Spleen (tissue), 11 donors: ENCODE results near the gene TNNT2. TPM values are rescaled to one million over a fixed set of nuclear protein-coding genes. Genes with fewer than 3 reads are reported as not detected.

Experiments used
- DNase-seq: peaks from one replicate; pipeline ENCODE4 v3.0.0-alpha.2; 2020
- H3K27ac ChIP-seq, 8 donors: fragments of 200-600 bp; sonication (generic) in 7 of 8; 1 replicate in 4 of 8; 2 replicates in 4 of 8; pipeline versions ENCODE4 v1.5.0 to v1.8.0; 2016 to 2021; ENCODE audit warnings: inconsistent platforms in 4 of 8, mild to moderate bottlenecking in 4 of 8, moderate library complexity in 1 of 8
- H3K27me3 ChIP-seq, 7 donors: fragments of 200-600 bp; sonication (generic) in 6 of 7; replicated peaks in 1 of 7; 1 replicate in 4 of 7; 2 replicates in 3 of 7; pipeline versions ENCODE4 v1.5.0 to v1.8.0; 2016 to 2021; ENCODE audit warnings: inconsistent platforms in 3 of 7, mild to moderate bottlenecking in 1 of 7
- H3K36me3 ChIP-seq, 6 donors: fragments of 200-600 bp; sonication (generic) in 5 of 6; 1 replicate in 4 of 6; 2 replicates in 2 of 6; pipeline versions ENCODE4 v1.5.0 to v1.8.0; 2016 to 2021; ENCODE audit warnings: inconsistent platforms in 2 of 6
- H3K4me1 ChIP-seq, 6 donors: fragments of 200-600 bp; sonication (generic) in 5 of 6; 1 replicate in 3 of 6; 2 replicates in 3 of 6; pipeline versions ENCODE4 v1.5.0 to v1.8.0; 2016 to 2021; ENCODE audit warnings: inconsistent platforms in 3 of 6
- H3K4me3 ChIP-seq, 8 donors: fragments of 200-600 bp; sonication (generic) in 7 of 8; 1 replicate in 4 of 8; 2 replicates in 4 of 8; pipeline versions ENCODE4 v1.5.0 to v1.8.0; 2016 to 2021; ENCODE audit warnings: inconsistent platforms in 4 of 8, mild to moderate bottlenecking in 4 of 8, moderate library complexity in 2 of 8
- H3K9me3 ChIP-seq, 8 donors: fragments of 200-600 bp; sonication (generic) in 7 of 8; 1 replicate in 4 of 8; 2 replicates in 4 of 8; pipeline versions ENCODE4 v1.5.0 to v1.8.0; 2016 to 2021; ENCODE audit warnings: inconsistent platforms in 4 of 8
- CTCF ChIP-seq, 11 experiments: fragments of 200-600 bp in 7 of 11; fragments of 450-650 bp in 4 of 11; sonication (generic) in 4 of 11; IDR thresholded peaks in 8 of 11; conservative IDR thresholded peaks in 3 of 11; 1 replicate in 7 of 11; 2 replicates in 4 of 11; pipeline versions ENCODE4 v1.4.0 to v1.8.0; 2016 to 2021; ENCODE audit warnings: antibody characterized with exemption in 11 of 11, inconsistent platforms in 4 of 11, mild to moderate bottlenecking in 1 of 11
- POLR2A ChIP-seq, 3 donors: fragments of 450-650 bp; IDR thresholded peaks; one replicate each; pipeline ENCODE4 v1.5.1; 2017; ENCODE audit warnings: antibody characterized with exemption in 3 of 3, mild to moderate bottlenecking in 1 of 3
- POLR2AphosphoS5 ChIP-seq, 3 donors: sonication (generic); formaldehyde crosslinking; IDR thresholded peaks; one replicate each; pipeline ENCODE4 v1.5.1; 2017; ENCODE audit warnings: antibody characterized with exemption in 3 of 3
- WGBS, 5 donors: extraction: QIAGEN DNeasy Blood & Tissue Kit in 3 of 5; methylation state at CpG; one replicate each; pipeline versions ENCODE4 v1.1.5 to v1.1.7; 2013 to 2018; 5-methylcytosine and 5-hydroxymethylcytosine counted together
- intact Hi-C: fragments of 100-400 bp; cut with DNase I; formaldehyde crosslinking; loops from one replicate; pipeline ENCODE4 v1.15.0; 2023; ENCODE audit warnings: low total_unique reads
- polyA plus RNA-seq, 3 donors: library from polyadenylated mRNA; stranded (reverse); fragments of 200-250 nt; gene quantifications; one replicate each; pipeline ENCODE4 v1.2.1, GENCODE V29; 2013
- total RNA-seq, 7 donors: library from RNA; depleted of rRNA in 3 of 7; stranded (reverse); fragments of >200 nt in 3 of 7; fragmentation: NEBNext Ultra II Directional in 4 of 7; extraction: Animal tissue kit (Norgen Biotek cat#: 25700) in 4 of 7; gene quantifications; one replicate each; pipeline versions ENCODE4 v1.1.0 to v1.2.1, GENCODE V29; 2016 to 2021
- donor health status: healthy with polysubstance abuse.
- donor health status: DM: no; HTN: no; CAD: no; lungs with moderate emphysema.
- donor health status: DM: no; HTN: no; CAD: no.
- donor health status: Bipolar disorder and iron deficiency.
- donor health status: healthy.
- donor health status: DM: no; HTN: no; CAD: no.
- donor health status: DM: yes; HTN: yes; CAD: no.

Gene TNNT2
- total and polyA plus RNA-seq, 10 donors, result 0.41 to 3.8 (median 1.2) TPM; not detected in 5

- Histone ChIP-seq H3K36me3 (no peaks in the 10 kb centered on the region), H3K27me3 (peaks cover 0 to 8% (median 0%) of the 10 kb centered on the region in 7 donors), H3K27ac (no peak overlapping the region), H3K4me3 (no peak overlapping the region), H3K9me3 (no peaks in the 10 kb centered on the region), H3K4me1 (no peaks in the 10 kb centered on the region)
- TF ChIP-seq POLR2AphosphoS5 (IDR thresholded peaks at IDR 0.05) (no peak), CTCF (IDR thresholded peaks at IDR 0.05 in 8 of 11, conservative IDR thresholded peaks at IDR 0.05 in 3 of 11) (no peak)
- WGBS, 5 donors, result 94 to 100% (median 97%) methylated on average over 2 to 12 of the region's 12 CpGs
- intact Hi-C loops, result no loop called here
- no peak for DNase-seq
These were observed 33.8 kb upstream of the TNNT2 start for GRCh38 chr1:201411292-201411691.

- no peak for DNase-seq
- TF ChIP-seq POLR2AphosphoS5 (IDR thresholded peaks at IDR 0.05) (no peak), POLR2A (IDR thresholded peaks at IDR 0.05) (no peak), CTCF (IDR thresholded peaks at IDR 0.05 in 8 of 11, conservative IDR thresholded peaks at IDR 0.05 in 3 of 11) (peak in 1 of 11 experiments; percentile 11)
- Histone ChIP-seq H3K27ac (no peak overlapping the region), H3K27me3 (peaks cover 0 to 1% (median 0%) of the 10 kb centered on the region in 7 donors), H3K4me3 (no peak overlapping the region), H3K4me1 (peaks cover 0 to 3% (median 0%) of the 10 kb centered on the region in 6 donors), H3K36me3 (no peaks in the 10 kb centered on the region), H3K9me3 (no peaks in the 10 kb centered on the region)
- 73 to 86% (median 80%) methylated on average over 8 of the region's 8 CpGs for WGBS, 5 donors
- intact Hi-C loops, result no loop called here
These were observed 32.0 kb upstream of the TNNT2 start for GRCh38 chr1:201409440-201409839.

GRCh38 chr1:201408834-201409200 lies 31.3 kb upstream of the TNNT2 start:
- intact Hi-C loops, result no loop called here
- WGBS, 5 donors, result 67 to 79% (median 74%) methylated on average over 3 of the region's 3 CpGs
- TF ChIP-seq POLR2A (IDR thresholded peaks at IDR 0.05), result no peak
- TF ChIP-seq CTCF (IDR thresholded peaks at IDR 0.05 in 8 of 11, conservative IDR thresholded peaks at IDR 0.05 in 3 of 11), result no peak
- no peak for TF ChIP-seq POLR2AphosphoS5 (IDR thresholded peaks at IDR 0.05)

GRCh38 chr1:201408176-201408833 lies 30.8 kb upstream of the TNNT2 start:
- WGBS, 5 donors, result 29 to 41% (median 37%) methylated on average over 9 to 11 of the region's 11 CpGs
- peaks cover 0 to 6% (median 0%) of the 10 kb centered on the region in 6 donors for H3K4me1 ChIP-seq
- no peak overlapping the region for H3K4me3 ChIP-seq
- no peaks in the 10 kb centered on the region for H3K9me3 ChIP-seq
- intact Hi-C loops, result no loop called here
- no peak overlapping the region for H3K27ac ChIP-seq
- H3K36me3 ChIP-seq, result no peaks in the 10 kb centered on the region
- DNase-seq, result peak; percentile 87
- peak; percentile 53 to 90 (median 83) for TF ChIP-seq CTCF (IDR thresholded peaks at IDR 0.05 in 8 of 11, conservative IDR thresholded peaks at IDR 0.05 in 3 of 11)
- no peak for TF ChIP-seq POLR2A (IDR thresholded peaks at IDR 0.05)
- peaks cover 0 to under 1% (median 0%) of the 10 kb centered on the region in 7 donors for H3K27me3 ChIP-seq

More at GRCh38 chr1:201408834-201409200, 31.3 kb upstream of the TNNT2 start:
- Histone ChIP-seq H3K4me1 (peaks cover 0 to 6% (median 0%) of the 10 kb centered on the region in 6 donors), H3K36me3 (no peaks in the 10 kb centered on the region), H3K27me3 (no peaks in the 10 kb centered on the region), H3K27ac (no peak overlapping the region), H3K4me3 (no peak overlapping the region), H3K9me3 (no peaks in the 10 kb centered on the region)
- no peak for DNase-seq
